H1 (cell line): ENCODE results near the gene KDM6A. TPM values are rescaled to one million over a fixed set of nuclear protein-coding genes. Genes with fewer than 3 reads are reported as not detected.

ENCODE experiments used
- CTCF ChIA-PET: fragments of 300-600 bp; sonication (Branson Sonifier 250); formaldehyde crosslinking; loops from one replicate; lab custom pipeline; 2021; ENCODE audit not compliant: partially characterized antibody; lab: Charles Lee
- POLR2A ChIA-PET: fragments of 300-600 bp; sonication (Branson Sonifier 250); formaldehyde crosslinking; loops from one replicate; lab custom pipeline; 2021; ENCODE audit warnings: inconsistent platforms; ENCODE audit not compliant: partially characterized antibody; lab: Charles Lee
- DNase-seq, 2 experiments: peaks; one replicate each; pipeline versions ENCODE4 v3.0.0 to v3.0.0-alpha.2; 2010 to 2022; ENCODE audit warnings: low spot score in 2 of 2, low read depth in 1 of 2, mixed read lengths in 1 of 2
- FAIRE-seq: peaks from 2 replicates; lab custom pipeline; 2011; peaks lifted over from hg19 to GRCh38; lab: Jason Lieb, UNC
- H2AFZ ChIP-seq: 2 replicates; pipeline ENCODE4 v1.8.1; 2012; ENCODE audit warnings: low read length, inconsistent platforms
- H2AK5ac ChIP-seq: 2 replicates; pipeline ENCODE4 v1.6.1; 2013; ENCODE audit warnings: low read depth, low read length
- H2BK120ac ChIP-seq: replicated peaks from 2 replicates; pipeline ENCODE3; 2013; ENCODE audit warnings: low read depth, low read length, inconsistent platforms
- H2BK12ac ChIP-seq: 2 replicates; pipeline ENCODE4 v1.6.1; 2013; ENCODE audit warnings: low read depth, low read length
- H2BK15ac ChIP-seq: 2 replicates; pipeline ENCODE4 v1.6.1; 2013; ENCODE audit warnings: low read length
- H2BK20ac ChIP-seq: 2 replicates; pipeline ENCODE4 v1.6.1; 2013; ENCODE audit warnings: low read length
- H2BK5ac ChIP-seq: 2 replicates; pipeline ENCODE4 v1.6.1; 2013; ENCODE audit warnings: low read depth, low read length
- H3K14ac ChIP-seq: 2 replicates; pipeline ENCODE4 v1.6.1; 2013; ENCODE audit warnings: inconsistent platforms; ENCODE audit not compliant: insufficient read length
- H3K18ac ChIP-seq: 2 replicates; pipeline ENCODE4 v1.6.1; 2013; ENCODE audit warnings: low read length; ENCODE audit errors: extremely low read depth
- H3K23ac ChIP-seq: 2 replicates; pipeline ENCODE4 v1.6.1; 2013; ENCODE audit warnings: inconsistent platforms; ENCODE audit not compliant: insufficient read length
- H3K23me2 ChIP-seq: 2 replicates; pipeline ENCODE4 v1.6.1; 2013; ENCODE audit warnings: low read depth, low read length
- H3K27ac ChIP-seq: 2 replicates; pipeline ENCODE4 v1.6.1; 2011; ENCODE audit warnings: low read depth, low read length, inconsistent platforms
- H3K27me3 ChIP-seq, 4 experiments: replicated peaks in 1 of 4; 1 replicate in 1 of 4; 2 replicates in 3 of 4; pipeline versions ENCODE4 v1.6.1 to v1.8.1; 2011 to 2013; ENCODE audit warnings: low read length in 3 of 4, mild to moderate bottlenecking in 3 of 4, inconsistent platforms in 2 of 4, mixed read lengths in 2 of 4, moderate library complexity in 1 of 4; ENCODE audit not compliant: control insufficient read depth in 3 of 4, insufficient read depth in 3 of 4; ENCODE audit errors: extremely low read depth in 1 of 4
- H3K36me3 ChIP-seq, 4 experiments: 2 replicates each; pipeline versions ENCODE4 v1.6.1 to v1.8.1; 2011 to 2013; ENCODE audit warnings: mild to moderate bottlenecking in 4 of 4, low read length in 3 of 4, moderate library complexity in 2 of 4, control low read depth in 1 of 4, inconsistent platforms in 1 of 4; ENCODE audit not compliant: insufficient read depth in 4 of 4, control insufficient read depth in 2 of 4
- H3K4ac ChIP-seq: replicated peaks from 2 replicates; pipeline ENCODE3; 2013; ENCODE audit warnings: low read length, low read depth, mixed read lengths, inconsistent platforms; ENCODE audit not compliant: insufficient read length
- H3K4me1 ChIP-seq, 4 experiments: replicated peaks in 1 of 4; 1 replicate in 1 of 4; 2 replicates in 3 of 4; pipeline versions ENCODE4 v1.6.1 to v1.8.1; 2011 to 2013; ENCODE audit warnings: low read length in 3 of 4, inconsistent platforms in 2 of 4, mixed read lengths in 1 of 4; ENCODE audit not compliant: insufficient read depth in 4 of 4, control insufficient read depth in 3 of 4
- H3K4me2 ChIP-seq, 2 experiments: 2 replicates each; pipeline versions ENCODE4 v1.6.1 to v1.8.1; 2011 to 2013; ENCODE audit warnings: low read depth in 2 of 2, low read length in 2 of 2, control low read depth in 1 of 2, inconsistent platforms in 1 of 2, mild to moderate bottlenecking in 1 of 2; ENCODE audit not compliant: insufficient read depth in 1 of 2
- H3K4me3 ChIP-seq, 4 experiments: fragments of 200-600, 300-600 bp in 1 of 4; sonication (generic), shearing (Covaris generic), sonication (Bioruptor Twin) in 1 of 4; 2 replicates each; pipeline versions ENCODE4 v1.5.1 to v1.8.1; 2011 to 2016; ENCODE audit warnings: low read length in 4 of 4, low read depth in 3 of 4, control low read depth in 2 of 4, inconsistent platforms in 2 of 4, mild to moderate bottlenecking in 2 of 4, mixed read lengths in 1 of 4, moderate library complexity in 1 of 4; ENCODE audit not compliant: insufficient read depth in 2 of 4; ENCODE audit errors: extremely low read depth in 1 of 4
- H3K56ac ChIP-seq: replicated peaks from 2 replicates; pipeline ENCODE3; 2013; ENCODE audit warnings: low read depth, mild to moderate bottlenecking, mixed read lengths, low read length, inconsistent platforms; ENCODE audit not compliant: insufficient read length
- H3K79me1 ChIP-seq: 2 replicates; pipeline ENCODE4 v1.6.1; 2013; ENCODE audit warnings: low read depth, low read length, control low read depth
- H3K79me2 ChIP-seq, 2 experiments: 2 replicates each; pipeline versions ENCODE4 v1.6.1 to v1.8.1; 2012 to 2013; ENCODE audit warnings: low read length in 2 of 2, mild to moderate bottlenecking in 2 of 2, inconsistent platforms in 1 of 2; ENCODE audit not compliant: insufficient read depth in 2 of 2, control insufficient read depth in 1 of 2
- H3K9ac ChIP-seq, 4 experiments: replicated peaks in 1 of 4; 1 replicate in 1 of 4; 2 replicates in 3 of 4; pipeline versions ENCODE4 v1.6.1 to v1.8.1; 2011 to 2013; ENCODE audit warnings: low read depth in 3 of 4, low read length in 3 of 4, control low read depth in 2 of 4, mild to moderate bottlenecking in 2 of 4, moderate library complexity in 2 of 4, inconsistent platforms in 1 of 4; ENCODE audit errors: extremely low read depth in 1 of 4
- H3K9me3 ChIP-seq, 2 experiments: 2 replicates each; pipeline versions ENCODE4 v1.6.1 to v1.8.1; 2012 to 2013; ENCODE audit warnings: mild to moderate bottlenecking in 2 of 2, moderate library complexity in 2 of 2, control low read depth in 1 of 2, inconsistent platforms in 1 of 2, low read depth in 1 of 2, low read length in 1 of 2, mixed read lengths in 1 of 2; ENCODE audit not compliant: insufficient read depth in 2 of 2
- H4K20me1 ChIP-seq, 2 experiments: replicated peaks in 1 of 2; 2 replicates each; pipeline versions ENCODE3 to v1.8.1; 2011 to 2013; ENCODE audit warnings: inconsistent platforms in 2 of 2, low read length in 2 of 2, mild to moderate bottlenecking in 1 of 2; ENCODE audit not compliant: insufficient read depth in 2 of 2, control insufficient read depth in 1 of 2
- H4K5ac ChIP-seq: 2 replicates; pipeline ENCODE4 v1.6.1; 2013; ENCODE audit warnings: low read length, low read depth, mixed read lengths, inconsistent platforms; ENCODE audit not compliant: insufficient read length
- H4K8ac ChIP-seq: 2 replicates; pipeline ENCODE4 v1.8.0; 2013; ENCODE audit warnings: mild to moderate bottlenecking, moderate library complexity, low read length, inconsistent platforms; ENCODE audit not compliant: insufficient read depth; ENCODE audit errors: extremely low read depth
- H4K91ac ChIP-seq: replicated peaks from 2 replicates; pipeline ENCODE3; 2013; ENCODE audit warnings: low read length, mixed read lengths, inconsistent platforms; ENCODE audit not compliant: insufficient read length
- BACH1 ChIP-seq: IDR thresholded peaks from 2 replicates; pipeline ENCODE4 v1.6.1; 2012; ENCODE audit warnings: low read length, improper control_type of control experiment
- BCL11A ChIP-seq, 2 experiments: IDR thresholded peaks; one replicate each; pipeline ENCODE4 v1.6.1; 2011; ENCODE audit warnings: low read depth in 2 of 2, low read length in 2 of 2, mild to moderate bottlenecking in 2 of 2
- CHD2 ChIP-seq: IDR thresholded peaks from 2 replicates; pipeline ENCODE4 v1.6.1; 2012; ENCODE audit warnings: low read length, improper control_type of control experiment
- EP300 ChIP-seq, 2 experiments: IDR thresholded peaks; 1 replicate in 1 of 2; 2 replicates in 1 of 2; pipeline ENCODE4 v1.6.1; 2011 to 2012; ENCODE audit warnings: low read depth in 2 of 2, low read length in 2 of 2, mild to moderate bottlenecking in 2 of 2, borderline replicate concordance in 1 of 2, inconsistent platforms in 1 of 2, moderate library complexity in 1 of 2
- KDM1A ChIP-seq: fragments of 200-600, 300-600 bp; sonication (generic); IDR thresholded peaks from 2 replicates; pipeline ENCODE4 v1.7.1; 2016; ENCODE audit warnings: mild to moderate bottlenecking, low read length, borderline replicate concordance
- POU5F1 ChIP-seq: IDR thresholded peaks from 2 replicates; pipeline ENCODE4 v1.6.1; 2011; ENCODE audit warnings: low read depth, mild to moderate bottlenecking, low read length, moderate library complexity
- RFX5 ChIP-seq: IDR thresholded peaks from 2 replicates; pipeline ENCODE4 v1.6.1; 2011; ENCODE audit warnings: low read depth, low read length, improper control_type of control experiment, borderline replicate concordance
- WGBS, 2 experiments: shearing (Covaris generic) in 1 of 2; methylation state at CpG; one replicate each; pipeline versions ENCODE4 v1.1.6 to v1.1.7; 2013 to 2015; ENCODE audit warnings: low lambda C conversion rate in 2 of 2, mixed read lengths in 2 of 2, inconsistent platforms in 1 of 2, low coverage in 1 of 2, missing lambda C conversion rate in 1 of 2; ENCODE audit not compliant: insufficient replicate concordance in 2 of 2, insufficient coverage in 1 of 2, insufficient read length in 1 of 2; ENCODE audit errors: extremely low coverage in 1 of 2, missing lambda C conversion rate in 1 of 2; 5-methylcytosine and 5-hydroxymethylcytosine counted together
- polyA plus RNA-seq, 7 experiments: library from polyadenylated mRNA; depleted of rRNA in 3 of 7; stranded (reverse) in 5 of 7; unstranded in 2 of 7; fragments of >200 nt in 5 of 7; fragments of 200-250 nt in 2 of 7; gene quantifications; 1 replicate in 5 of 7; 2 replicates in 1 of 7; 4 replicates in 1 of 7; pipeline versions ENCODE4 v1.2.1 to v1.2.3, GENCODE V29; 2011 to 2013; ENCODE audit warnings: missing spikeins in 2 of 7, mixed read lengths in 2 of 7
- total RNA-seq: library from RNA; stranded (reverse); fragmentation: NEBNext Ultra II Directional; extraction: Animal tissue kit (Norgen Biotek cat#: 25700); gene quantifications from 2 replicates; pipeline ENCODE4 v1.2.1, GENCODE V29; 2021

The KDM6A gene
- total and polyA plus RNA-seq, 2 of the 8 experiments (the other 6 are each of a cell fraction or from before 2014, with no cell fraction given), result 43.5 to 58.4 TPM

GRCh38 chrX:44906542-44906941 is 33.6 kb downstream of the KDM6A start:
- Histone ChIP-seq H2BK15ac (no peak overlapping the region), H2AFZ (no peak overlapping the region), H4K5ac (no peak overlapping the region), H3K79me2 (peaks cover 10 to 87% of the 10 kb centered on the region in 2 experiments; a peak in 3 of 4 replicates), H2BK12ac (no peak overlapping the region), H2BK120ac (no peak overlapping the region), H3K9ac (no peak overlapping the region), H3K79me1 (no peaks in the 10 kb centered on the region), H3K18ac (no peak overlapping the region), H3K56ac (no peak overlapping the region), H4K91ac (no peak overlapping the region), H4K20me1 (no peaks in the 10 kb centered on the region), H2BK20ac (no peak overlapping the region), H3K27me3 (no peaks in the 10 kb centered on the region), H3K4me3 (no peak overlapping the region), H2AK5ac (no peak overlapping the region), H3K9me3 (peaks cover 0 to 4% of the 10 kb centered on the region in 2 experiments; a peak in 1 of 4 replicates), H3K36me3 (peaks cover 0 to 4% (median 0%) of the 10 kb centered on the region in 4 experiments; a peak in 1 of 8 replicates), H3K4me2 (no peak overlapping the region), H3K23me2 (no peaks in the 10 kb centered on the region), H3K14ac (no peak overlapping the region), H2BK5ac (no peak overlapping the region), H4K8ac (no peak overlapping the region; the same call in 1 of the 2 replicates), H3K4ac (no peak overlapping the region), H3K4me1 (peaks cover 0 to 3% (median 1%) of the 10 kb centered on the region in 4 experiments; a peak in 2 of 7 replicates), H3K27ac (no peak overlapping the region), H3K23ac (no peak overlapping the region)
- WGBS, 2 experiments, result 94% methylated on average over 4 of the region's 6 CpGs; no CpG with 5 or more reads in 1 of the 2 experiments
- POLR2A ChIA-PET, result no interaction called here
- CTCF ChIA-PET, result interaction anchor here (1.1 kb wide), 1 partner anchor 38 kb away, joined by 3 read pairs; no protein-coding TSS in a partner anchor
- FAIRE-seq (no peak), DNase-seq (no peak)
- TF ChIP-seq POU5F1 (no peak), BCL11A (IDR thresholded peaks at IDR 0.05; ENCODE audit: low read depth in 2 of 2, low read length in 2 of 2) (no peak), RFX5 (no peak), EP300 (IDR thresholded peaks at IDR 0.05; ENCODE audit: borderline replicate concordance in 1 of 2, low read depth in 2 of 2, low read length in 2 of 2) (no peak), KDM1A (no peak), BACH1 (no peak), CHD2 (no peak)
